ENCODE measurements around the gene ATOSB. TPM values are rescaled to one million over a fixed set of nuclear protein-coding genes. Genes with fewer than 3 reads are reported as not detected.

ATOSB gene
- total RNA-seq, 2 experiments from 2014 or later, result 24.6 to 26.8 TPM

DNA sequence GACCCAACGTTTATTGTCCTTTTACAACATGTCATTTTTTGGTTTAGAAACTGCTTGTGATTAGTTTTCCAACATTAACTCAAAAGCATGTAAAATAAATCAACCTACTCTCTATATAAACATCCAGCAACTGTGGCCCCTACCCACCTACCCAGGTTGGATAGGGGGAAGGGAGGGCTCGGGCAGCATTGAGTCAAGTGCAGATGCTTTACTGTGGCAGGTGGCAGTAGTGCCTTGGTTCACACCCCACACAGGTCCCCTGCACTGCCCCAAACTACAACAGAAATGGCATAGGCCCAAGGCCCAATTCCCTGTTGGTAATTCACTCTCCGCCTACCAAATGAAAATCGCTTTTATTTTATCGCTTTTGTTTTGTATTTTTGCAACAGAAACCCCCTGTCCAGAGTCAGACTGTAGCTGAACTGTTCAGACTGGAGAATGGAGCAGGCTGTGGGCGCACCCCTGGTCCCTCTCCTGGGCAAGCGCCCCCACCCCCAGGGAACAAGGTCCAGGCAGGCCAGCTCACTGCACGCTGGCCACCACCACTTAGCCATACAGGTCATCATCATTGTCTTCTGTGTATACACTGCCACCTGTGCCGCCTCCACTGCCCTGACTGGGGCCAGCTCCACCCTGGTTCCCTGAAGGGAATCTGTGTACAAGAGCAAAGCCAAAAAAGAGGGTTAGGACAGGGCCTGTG lies 58.9 kb downstream of the ATOSB start:
- Mint-ChIP-seq H3K27ac (no peak overlapping the region), H3K4me3 (no peak overlapping the region), H3K27me3 (no peaks in the 10 kb centered on the region), H3K36me3 (ENCODE audit: low read depth) (peaks cover 82% of the 10 kb centered on the region), H3K9me3 (no peaks in the 10 kb centered on the region), H3K4me1 (no peaks in the 10 kb centered on the region)
- ChIA-PET POLR2A (interaction anchor here (1.0 to 1.4 kb wide), 2 partner anchors 9 to 14 kb away, joined by 3 read pairs; no protein-coding TSS in a partner anchor), CTCF (no interaction called here)
- no peak for DNase-seq

DNA sequence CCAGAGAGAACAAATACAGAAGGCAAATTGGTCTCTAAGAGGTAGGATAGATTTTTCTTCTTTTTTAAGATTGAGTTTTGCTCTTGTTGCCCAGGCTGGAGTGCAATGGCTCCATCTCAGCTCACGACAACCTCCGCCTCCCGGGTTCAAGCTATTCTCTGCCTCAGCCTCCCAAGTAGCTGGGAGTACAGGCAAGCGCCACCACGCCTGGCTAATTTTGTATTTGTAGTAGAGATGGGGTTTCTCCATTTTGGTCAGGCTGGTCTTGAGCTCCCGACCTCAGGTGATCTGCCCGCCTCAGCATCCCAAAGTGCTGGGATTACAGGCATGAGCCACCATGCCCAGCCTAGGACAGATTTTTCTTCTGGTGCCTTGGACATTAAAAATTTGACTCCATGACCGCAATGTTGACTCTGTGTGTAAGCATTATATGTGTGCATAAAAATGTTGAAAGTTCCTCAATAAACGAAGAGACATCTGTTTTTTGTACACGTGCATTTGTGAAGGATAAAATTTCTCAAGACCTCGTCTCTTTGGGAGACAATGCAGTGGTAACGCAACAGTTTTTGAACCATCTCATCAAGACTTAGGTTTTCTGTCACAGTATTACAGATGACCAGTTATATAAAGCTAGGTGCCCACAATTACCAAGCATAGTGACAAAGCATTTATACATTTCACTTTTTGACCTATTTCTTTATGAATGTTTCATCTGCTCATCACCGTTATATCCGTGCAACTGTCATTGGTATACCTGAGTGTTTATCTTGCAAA lies 60.6 kb downstream of the ATOSB start:
- DNase-seq, result no peak
- Mint-ChIP-seq H3K9me3 (no peaks in the 10 kb centered on the region), H3K4me3 (no peak overlapping the region), H3K4me1 (no peaks in the 10 kb centered on the region), H3K27me3 (no peaks in the 10 kb centered on the region), H3K27ac (no peak overlapping the region), H3K36me3 (ENCODE audit: low read depth) (peaks cover 72% of the 10 kb centered on the region)
- CTCF ChIA-PET, result no interaction called here
- POLR2A ChIA-PET, result no interaction called here

DNA sequence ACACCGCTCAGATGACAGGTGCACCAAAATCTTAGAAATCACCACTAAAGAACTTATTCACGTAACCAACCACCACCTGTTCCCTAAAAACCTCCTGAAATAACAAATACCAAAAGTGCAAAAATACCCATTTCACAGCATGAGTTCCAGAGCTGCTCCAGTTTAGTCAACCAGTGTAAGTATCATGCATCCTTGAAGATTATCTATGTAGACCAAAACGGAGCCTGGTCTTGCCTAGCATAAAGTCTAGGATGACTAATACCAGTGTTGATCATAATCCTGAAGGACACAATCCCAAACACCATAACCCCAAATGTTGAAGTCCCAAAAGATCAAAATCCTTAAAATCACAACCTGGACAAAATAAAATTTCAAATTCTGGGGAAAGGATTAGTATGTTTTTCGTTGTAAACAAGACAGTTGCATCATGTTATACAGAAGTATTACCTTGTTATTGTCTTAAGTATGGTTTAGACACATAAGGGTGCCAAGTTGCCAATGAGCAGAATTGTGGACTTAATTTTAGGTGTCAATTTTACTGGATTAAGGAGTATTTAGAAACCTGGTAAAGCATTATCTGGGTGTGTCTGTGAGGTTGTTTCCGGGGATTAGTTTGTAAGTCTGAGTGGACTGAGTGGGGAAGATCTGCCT lies 61.4 kb downstream of the ATOSB start:
- H3K4me1 Mint-ChIP-seq, result no peaks in the 10 kb centered on the region
- CTCF ChIA-PET, result interaction anchor here (0.8 to 1.3 kb wide), 2 partner anchors 15 to 155 kb away, joined by 3 read pairs; no protein-coding TSS in a partner anchor
- POLR2A ChIA-PET, result interaction anchor here (1.4 kb wide), 1 partner anchor 39 kb away, joined by 3 read pairs; no protein-coding TSS in a partner anchor
- no peaks in the 10 kb centered on the region for H3K27me3 Mint-ChIP-seq
- H3K9me3 Mint-ChIP-seq, result no peaks in the 10 kb centered on the region
- no peak overlapping the region for H3K4me3 Mint-ChIP-seq
- H3K27ac Mint-ChIP-seq, result no peak overlapping the region
- no peak for DNase-seq
- peaks cover 65% of the 10 kb centered on the region for H3K36me3 Mint-ChIP-seq (ENCODE audit: low read depth)

Other genes starting within 250 kb of the ATOSB start
- gene PHF24, start 157.6 kb downstream of the ATOSB start, total RNA-seq, result not detected
- gene DNAJB5, start 126.1 kb downstream of the ATOSB start, total RNA-seq, result 1 to 10 TPM; 3.2 to 4.1 TPM
- gene VCP, start 43.2 kb downstream of the ATOSB start, total RNA-seq, result 100 to 1,000 TPM; 224 to 236 TPM
- 100 to 1,000 TPM in 1 of 2 experiments, 10 to 100 TPM in 1; 97.0 to 100 TPM for gene FANCG, start 35.9 kb downstream of the ATOSB start, total RNA-seq
- gene PIGO, start 19.3 kb downstream of the ATOSB start, total RNA-seq, result 10 to 100 TPM; 22.8 to 28.6 TPM
- 10 to 100 TPM; 96.0 to 96.9 TPM for gene STOML2, start 12.7 kb downstream of the ATOSB start, total RNA-seq
- under 1 TPM; 0.25 to 0.68 TPM for gene UNC13B, start 46.1 kb upstream of the ATOSB start, total RNA-seq

All from activated CD4-positive, alpha-beta memory T cell treated with anti-CD3 and anti-CD28 coated beads, Interleukin-2, amount 10 ng/mL, durations not matched to agents 7 days and 5 days (primary cell).